ENCODE data around the gene ZNF625.

DNA sequence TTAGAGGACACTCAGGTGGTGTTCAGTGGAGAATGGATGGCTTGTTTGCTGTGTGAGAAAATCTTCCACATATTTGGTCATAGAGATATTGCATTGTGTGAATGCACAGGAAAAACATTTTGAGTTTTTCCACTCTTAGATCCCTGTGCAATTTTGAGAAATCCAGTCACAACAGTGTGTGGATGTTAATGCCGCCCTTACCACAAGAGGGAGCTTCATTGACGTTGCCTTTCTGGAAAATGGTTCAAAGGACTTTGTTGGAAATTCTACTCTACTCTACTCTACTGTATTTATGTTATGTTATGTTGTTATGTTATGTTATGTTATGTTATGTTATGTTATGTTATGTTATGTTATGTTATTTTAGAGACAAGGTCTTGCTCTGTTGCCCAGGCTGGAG, 29.8 kb downstream of the ZNF625 start:
- TF ChIP-seq CTCF (IDR thresholded peaks at IDR 0.05), result peak in 3 of 5 experiments; percentile 19 to 40 (median 37)
- no peak for TF ChIP-seq POLR2A (IDR thresholded peaks at IDR 0.05)
